Colonic mucosa (tissue), 4 donors: ENCODE results near the gene AK2. TPM values are rescaled to one million over a fixed set of nuclear protein-coding genes. Genes with fewer than 3 reads are reported as not detected.
"Not testable (repeated sequence)": the region's sequence is repeated elsewhere in the genome, so short reads cannot be mapped to it uniquely, and the experiment has no call there.

Source experiments
- DNase-seq: peaks from one replicate; pipeline ENCODE4 v3.0.0-alpha.2; 2020
- H3K27ac ChIP-seq: fragments of 200-600 bp; one replicate; pipeline ENCODE4 v1.8.0; 2021
- H3K27me3 ChIP-seq: fragments of 200-600 bp; one replicate; pipeline ENCODE4 v1.8.0; 2021
- H3K36me3 ChIP-seq: fragments of 200-600 bp; one replicate; pipeline ENCODE4 v1.8.0; 2021
- H3K4me1 ChIP-seq: fragments of 200-600 bp; one replicate; pipeline ENCODE4 v1.8.0; 2021; ENCODE audit warnings: mild to moderate bottlenecking
- H3K4me3 ChIP-seq: fragments of 200-600 bp; one replicate; pipeline ENCODE4 v1.8.0; 2021
- H3K9ac ChIP-seq, 2 donors: one replicate each; pipeline ENCODE4 v1.7.0; 2013; ENCODE audit warnings: control low read depth in 2 of 2, low read depth in 2 of 2, low read length in 2 of 2
- H3K9me3 ChIP-seq: fragments of 200-600 bp; one replicate; pipeline ENCODE4 v1.8.0; 2021
- intact Hi-C: fragments of 100-400 bp; cut with DNase I; formaldehyde crosslinking; loops from one replicate; pipeline ENCODE4 v1.14.1; 2022
- total RNA-seq, 2 donors: library from RNA; stranded (reverse); fragmentation: NEBNext Ultra II Directional in 1 of 2; extraction: Animal tissue kit (Norgen Biotek cat#: 25700) in 1 of 2; gene quantifications; one replicate each; pipeline ENCODE4 v1.2.1, GENCODE V29; 2021
- TF ChIP-seq, protein P1 (sequence below): fragments of 200-600 bp; IDR thresholded peaks from one replicate; pipeline ENCODE4 v1.8.0; 2022; ENCODE audit warnings: antibody characterized with exemption, mild to moderate bottlenecking
- donor health status: healthy.
- donor health status: DM: no; HTN: no; CAD: no.
- donor health status: DM: no; HTN: no; CAD: no.

The AK2 gene
- total RNA-seq, 2 donors from 2014 or later = 206 to 243 TPM

DNA sequence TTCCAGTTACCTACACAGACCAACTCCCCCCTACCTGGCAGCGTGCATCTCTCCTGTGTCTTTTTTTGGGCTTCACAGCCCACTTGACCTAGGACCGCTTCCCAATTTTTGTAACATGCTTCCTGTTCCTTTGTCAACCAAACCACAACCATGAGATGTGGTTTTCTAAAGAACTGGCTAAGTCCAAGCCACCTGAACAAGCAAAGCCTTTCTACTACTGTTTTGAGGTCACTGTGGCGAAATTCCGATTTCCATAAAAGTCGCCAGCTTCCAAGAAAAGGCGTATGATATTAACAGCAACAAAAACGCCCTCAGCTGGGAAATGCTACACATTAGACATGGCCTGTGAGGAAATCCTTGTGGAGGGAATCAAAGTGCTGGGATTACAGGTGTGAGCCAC, 12.7 kb upstream of the AK2 start:
- H3K4me3 ChIP-seq = no peak overlapping the region
- TF ChIP-seq, protein P1, sequence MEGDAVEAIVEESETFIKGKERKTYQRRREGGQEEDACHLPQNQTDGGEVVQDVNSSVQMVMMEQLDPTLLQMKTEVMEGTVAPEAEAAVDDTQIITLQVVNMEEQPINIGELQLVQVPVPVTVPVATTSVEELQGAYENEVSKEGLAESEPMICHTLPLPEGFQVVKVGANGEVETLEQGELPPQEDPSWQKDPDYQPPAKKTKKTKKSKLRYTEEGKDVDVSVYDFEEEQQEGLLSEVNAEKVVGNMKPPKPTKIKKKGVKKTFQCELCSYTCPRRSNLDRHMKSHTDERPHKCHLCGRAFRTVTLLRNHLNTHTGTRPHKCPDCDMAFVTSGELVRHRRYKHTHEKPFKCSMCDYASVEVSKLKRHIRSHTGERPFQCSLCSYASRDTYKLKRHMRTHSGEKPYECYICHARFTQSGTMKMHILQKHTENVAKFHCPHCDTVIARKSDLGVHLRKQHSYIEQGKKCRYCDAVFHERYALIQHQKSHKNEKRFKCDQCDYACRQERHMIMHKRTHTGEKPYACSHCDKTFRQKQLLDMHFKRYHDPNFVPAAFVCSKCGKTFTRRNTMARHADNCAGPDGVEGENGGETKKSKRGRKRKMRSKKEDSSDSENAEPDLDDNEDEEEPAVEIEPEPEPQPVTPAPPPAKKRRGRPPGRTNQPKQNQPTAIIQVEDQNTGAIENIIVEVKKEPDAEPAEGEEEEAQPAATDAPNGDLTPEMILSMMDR = no peak
- intact Hi-C loops = no loop called here
- no peaks in the 10 kb centered on the region for H3K36me3 ChIP-seq
- H3K4me1 ChIP-seq = no peaks in the 10 kb centered on the region
- H3K9ac ChIP-seq = no peak overlapping the region
- no peaks in the 10 kb centered on the region for H3K27me3 ChIP-seq
- H3K27ac ChIP-seq = no peak overlapping the region
- no peaks in the 10 kb centered on the region for H3K9me3 ChIP-seq
- no peak for DNase-seq

DNA sequence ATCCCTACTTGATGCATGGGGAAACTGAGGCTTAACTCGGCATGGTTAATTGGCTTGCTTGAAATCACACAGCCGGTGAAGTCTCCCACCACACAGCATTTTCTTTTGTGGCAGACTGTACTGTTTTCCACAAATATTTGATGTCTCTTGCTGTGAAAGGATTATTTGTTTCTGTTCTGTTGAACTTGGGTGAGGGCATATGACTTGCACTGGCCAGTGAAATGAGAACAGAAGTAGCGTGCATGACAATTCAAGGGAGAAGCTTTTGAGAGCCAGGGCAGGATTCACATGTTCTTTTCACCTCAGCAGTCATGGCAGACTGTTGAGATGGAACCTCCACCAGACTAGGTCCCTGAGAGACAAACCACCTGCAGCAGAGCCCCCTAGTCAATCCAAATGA, 11.7 kb upstream of the AK2 start:
- Histone ChIP-seq H3K4me1 (no peaks in the 10 kb centered on the region), H3K27ac (no peak overlapping the region), H3K9me3 (no peaks in the 10 kb centered on the region), H3K4me3 (no peak overlapping the region), H3K9ac (no peak overlapping the region), H3K27me3 (no peaks in the 10 kb centered on the region), H3K36me3 (no peaks in the 10 kb centered on the region)
- intact Hi-C loops = no loop called here
- no peak for DNase-seq
- TF ChIP-seq, protein P1 = no peak

DNA sequence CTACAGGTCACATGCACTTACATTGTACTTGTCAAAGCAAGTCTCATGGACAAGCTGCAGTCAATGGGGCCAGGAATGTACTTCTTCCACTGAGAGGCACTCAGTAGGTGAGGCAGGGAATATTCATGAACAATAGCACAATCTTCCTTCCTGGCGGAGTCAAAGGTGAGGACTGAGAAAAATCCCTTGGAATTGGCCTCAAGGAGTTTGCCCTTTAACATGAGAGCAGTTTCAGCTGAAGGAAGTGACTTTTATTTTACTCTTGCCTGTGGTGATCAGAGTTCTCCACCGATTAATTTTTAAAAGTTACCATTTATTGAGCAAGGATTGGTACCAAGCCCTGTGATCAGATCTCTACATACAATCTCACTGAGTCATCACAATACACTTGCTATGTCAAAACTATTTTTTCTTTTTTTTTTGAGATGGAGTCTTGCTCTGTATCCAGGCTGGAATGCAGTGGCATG, 11.2 kb upstream of the AK2 start:
- DNase-seq = no peak
- Histone ChIP-seq H3K4me3 (no peak overlapping the region), H3K36me3 (no peaks in the 10 kb centered on the region), H3K9ac (no peak overlapping the region), H3K4me1 (no peaks in the 10 kb centered on the region), H3K27me3 (no peaks in the 10 kb centered on the region), H3K27ac (no peak overlapping the region), H3K9me3 (no peaks in the 10 kb centered on the region)
- intact Hi-C loops = no loop called here
- TF ChIP-seq, protein P1 = no peak

DNA sequence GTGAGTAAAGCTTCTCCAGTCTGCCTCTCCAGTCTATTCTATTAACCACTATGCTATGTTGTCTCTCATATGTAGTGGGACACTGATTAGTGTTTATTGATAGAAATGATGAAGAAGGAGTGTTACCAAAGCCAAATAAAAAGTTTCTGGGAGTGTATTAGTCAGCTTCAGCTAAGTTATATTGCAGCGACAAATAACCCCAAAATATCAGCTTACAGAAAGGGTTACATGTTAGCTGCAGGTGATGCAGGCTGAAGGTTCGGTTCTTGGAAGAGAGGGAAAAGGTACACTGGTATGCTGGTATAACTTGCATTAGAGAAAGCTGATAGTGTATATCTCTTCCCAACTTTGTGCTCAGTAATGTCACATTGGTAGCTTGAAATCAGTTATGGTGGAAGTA, 10.6 kb upstream of the AK2 start:
- H3K27ac ChIP-seq = peak overlapping the region; percentile 1
- DNase-seq = no peak
- H3K36me3 ChIP-seq = no peaks in the 10 kb centered on the region
- TF ChIP-seq, protein P1 = no peak
- no peak overlapping the region for H3K9ac ChIP-seq
- intact Hi-C loops = no loop called here
- no peaks in the 10 kb centered on the region for H3K27me3 ChIP-seq
- no peaks in the 10 kb centered on the region for H3K4me1 ChIP-seq
- no peak overlapping the region for H3K4me3 ChIP-seq
- no peaks in the 10 kb centered on the region for H3K9me3 ChIP-seq

DNA sequence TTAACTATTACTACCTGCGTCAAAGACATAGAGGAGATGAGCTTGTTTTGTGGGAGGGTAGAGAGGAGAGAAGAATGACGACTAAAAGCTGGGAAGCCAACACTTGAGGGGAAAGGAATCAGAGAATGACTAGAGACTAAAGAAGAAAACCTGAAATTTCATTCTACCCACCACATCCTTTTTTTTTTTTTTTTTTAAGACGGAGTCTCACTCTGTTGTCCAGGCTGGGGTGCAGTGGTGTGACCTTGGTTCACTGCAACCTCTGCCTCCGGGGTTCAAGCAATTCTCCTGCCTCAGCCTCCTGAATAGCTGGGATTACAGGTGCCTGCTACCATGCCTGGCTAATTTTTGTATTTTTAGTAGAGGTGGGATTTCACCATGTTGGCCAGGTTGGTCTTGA, 9.6 kb upstream of the AK2 start:
- H3K9me3 ChIP-seq, H3K36me3 ChIP-seq, DNase-seq, H3K4me1 ChIP-seq, H3K4me3 ChIP-seq, H3K9ac ChIP-seq, intact Hi-C loops, H3K27me3 ChIP-seq: not testable (repeated sequence)
- H3K27ac ChIP-seq = peak overlapping the region; percentile 3

DNA sequence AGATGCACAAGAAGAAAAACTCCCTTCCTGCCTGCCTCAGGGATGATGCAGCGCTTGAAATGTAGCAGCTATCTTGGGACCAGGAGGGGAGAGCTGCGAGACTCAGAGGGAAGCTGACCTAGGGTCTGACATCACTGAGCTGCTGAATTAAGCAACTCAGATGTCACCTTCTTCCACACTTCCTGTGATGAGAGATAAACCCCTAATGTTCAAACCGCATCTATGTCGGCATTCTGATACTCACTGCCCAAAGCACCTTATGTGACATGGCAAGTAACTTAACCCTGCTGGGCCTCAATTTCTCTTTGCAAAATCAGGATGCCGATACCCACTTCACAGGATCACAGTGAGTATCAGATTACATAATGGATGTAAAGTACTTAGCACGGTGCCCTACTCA, 9.1 kb upstream of the AK2 start:
- Histone ChIP-seq H3K27ac (peak overlapping the region; percentile 3), H3K9ac (no peak overlapping the region), H3K9me3 (no peaks in the 10 kb centered on the region), H3K27me3 (no peaks in the 10 kb centered on the region), H3K4me3 (no peak overlapping the region), H3K36me3 (no peaks in the 10 kb centered on the region), H3K4me1 (no peaks in the 10 kb centered on the region)
- no peak for DNase-seq
- TF ChIP-seq, protein P1 = no peak
- intact Hi-C loops = no loop called here
